ENCODE data around the gene BEST1.

GRCh38 chr11:61966734-61967115, 16.6 kb downstream of the BEST1 start:
- TF ChIP-seq CTCF (conservative IDR thresholded peaks at IDR 0.05 in 1 of 2, IDR thresholded peaks at IDR 0.05 in 1 of 2; ENCODE audit: low read depth in 1 of 2, low read length in 2 of 2) (no peak), EZH2 (IDR thresholded peaks at IDR 0.05; ENCODE audit: low read length, missing control alignments) (no peak)
